Activated naive CD8-positive, alpha-beta T cell (primary cell): ENCODE results near the gene OBSL1.

Source experiments
- H3K27ac Mint-ChIP-seq: one replicate; pipeline ENCODE4 v1.8.0; 2021; ENCODE audit warnings: mixed read lengths
- H3K27me3 Mint-ChIP-seq: one replicate; pipeline ENCODE4 v1.8.0; 2021; ENCODE audit warnings: mixed read lengths
- H3K36me3 Mint-ChIP-seq: one replicate; pipeline ENCODE4 v1.8.0; 2021; ENCODE audit warnings: mixed read lengths
- H3K4me1 Mint-ChIP-seq: one replicate; pipeline ENCODE4 v1.8.0; 2021; ENCODE audit warnings: low read depth, mixed read lengths
- H3K4me3 Mint-ChIP-seq: one replicate; pipeline ENCODE4 v1.8.0; 2021; ENCODE audit warnings: mild to moderate bottlenecking, mixed read lengths
- H3K9me3 Mint-ChIP-seq: one replicate; pipeline ENCODE4 v1.8.0; 2021; ENCODE audit warnings: low read depth, mixed read lengths

Gene OBSL1

DNA sequence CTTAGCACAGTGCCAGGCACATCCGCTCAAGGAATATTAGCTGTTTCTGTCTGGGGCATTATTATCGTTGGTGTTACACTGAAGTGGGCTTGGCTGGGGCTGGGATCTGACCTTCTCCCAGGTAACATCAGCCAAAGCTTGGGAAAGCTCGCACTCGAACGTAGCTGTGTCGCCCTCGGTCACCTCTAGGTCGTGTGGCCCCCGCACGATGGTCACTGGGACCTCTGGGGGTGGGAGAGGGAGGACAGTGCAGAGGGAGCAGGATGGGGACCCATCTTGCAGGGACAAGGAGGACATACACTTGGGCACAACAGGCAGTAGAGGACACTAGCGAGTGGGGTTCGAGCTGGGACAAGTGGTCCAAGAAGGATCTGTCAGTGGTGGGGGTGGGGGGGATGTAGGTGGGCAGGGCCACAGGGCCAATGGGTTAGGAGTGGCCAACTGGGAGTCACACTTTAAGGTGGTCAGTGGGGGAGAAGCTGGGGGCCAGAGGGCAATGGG is 17.8 kb downstream of the OBSL1 start:
- H3K4me3 Mint-ChIP-seq: peak overlapping the region; percentile 69
- H3K4me1 Mint-ChIP-seq: peaks cover 6% of the 10 kb centered on the region
- no peak overlapping the region for H3K27ac Mint-ChIP-seq
- peaks cover 22% of the 10 kb centered on the region for H3K27me3 Mint-ChIP-seq
- no peaks in the 10 kb centered on the region for H3K36me3 Mint-ChIP-seq
- H3K9me3 Mint-ChIP-seq: no peaks in the 10 kb centered on the region

DNA sequence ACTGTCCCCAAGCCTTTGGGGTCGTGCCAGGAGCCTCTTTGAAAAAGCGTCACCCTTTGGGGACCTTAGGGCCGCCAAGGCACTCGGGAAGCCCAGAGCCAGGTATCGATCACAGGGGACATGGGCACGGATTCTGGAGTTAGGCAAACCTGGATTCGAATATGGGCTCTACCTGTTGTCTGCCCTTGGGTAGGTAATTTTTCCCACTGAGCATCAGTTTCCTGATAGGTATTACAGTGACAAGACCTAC is 18.2 kb downstream of the OBSL1 start:
- Mint-ChIP-seq H3K4me3 (peak overlapping the region; percentile 69), H3K27ac (no peak overlapping the region), H3K27me3 (peaks cover 26% of the 10 kb centered on the region), H3K4me1 (peaks cover 6% of the 10 kb centered on the region), H3K36me3 (no peaks in the 10 kb centered on the region), H3K9me3 (no peaks in the 10 kb centered on the region)

DNA sequence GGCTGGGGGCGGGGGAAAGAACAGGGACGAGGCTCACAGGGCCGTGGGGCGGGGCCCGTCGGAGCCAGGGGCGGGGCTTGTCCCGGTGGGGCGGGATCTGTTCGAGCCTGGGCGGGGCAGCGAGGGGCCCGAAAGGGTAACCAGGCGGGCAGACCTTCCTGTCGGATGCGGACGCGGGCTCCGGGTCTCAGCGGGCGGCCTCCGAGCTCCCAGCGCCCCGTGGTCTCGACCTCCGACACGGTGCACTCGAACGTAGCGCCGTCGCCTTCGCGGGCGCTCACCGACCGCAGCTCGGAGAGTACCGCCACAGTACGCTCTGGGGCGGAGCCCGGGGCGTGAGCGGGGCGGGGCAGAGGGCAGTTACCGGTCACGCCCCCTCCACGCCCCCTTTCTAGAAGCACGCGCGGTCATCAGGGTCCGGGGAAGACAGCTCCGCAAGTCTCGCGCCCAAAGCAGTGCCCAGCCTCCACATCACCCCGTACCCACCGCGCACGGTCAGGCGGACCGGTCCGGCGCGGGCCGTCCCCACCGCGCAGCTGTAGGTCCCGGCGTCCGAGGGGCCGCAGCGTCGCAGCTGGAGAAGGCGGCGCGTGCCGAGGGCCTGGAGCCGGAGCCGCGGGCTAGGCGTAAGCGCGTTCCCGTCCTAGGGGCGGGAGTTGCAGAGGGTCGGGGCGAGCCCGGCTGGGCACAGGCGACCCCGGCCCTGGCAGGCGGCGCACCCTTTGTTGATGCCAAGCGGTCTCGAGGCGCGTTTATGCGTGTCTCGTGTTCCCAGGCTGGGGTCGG is 18.8 kb downstream of the OBSL1 start:
- Mint-ChIP-seq H3K4me3 (peak overlapping the region; percentile 73), H3K27me3 (peaks cover 26% of the 10 kb centered on the region), H3K27ac (no peak overlapping the region), H3K36me3 (no peaks in the 10 kb centered on the region), H3K9me3 (no peaks in the 10 kb centered on the region), H3K4me1 (peaks cover 6% of the 10 kb centered on the region)

DNA sequence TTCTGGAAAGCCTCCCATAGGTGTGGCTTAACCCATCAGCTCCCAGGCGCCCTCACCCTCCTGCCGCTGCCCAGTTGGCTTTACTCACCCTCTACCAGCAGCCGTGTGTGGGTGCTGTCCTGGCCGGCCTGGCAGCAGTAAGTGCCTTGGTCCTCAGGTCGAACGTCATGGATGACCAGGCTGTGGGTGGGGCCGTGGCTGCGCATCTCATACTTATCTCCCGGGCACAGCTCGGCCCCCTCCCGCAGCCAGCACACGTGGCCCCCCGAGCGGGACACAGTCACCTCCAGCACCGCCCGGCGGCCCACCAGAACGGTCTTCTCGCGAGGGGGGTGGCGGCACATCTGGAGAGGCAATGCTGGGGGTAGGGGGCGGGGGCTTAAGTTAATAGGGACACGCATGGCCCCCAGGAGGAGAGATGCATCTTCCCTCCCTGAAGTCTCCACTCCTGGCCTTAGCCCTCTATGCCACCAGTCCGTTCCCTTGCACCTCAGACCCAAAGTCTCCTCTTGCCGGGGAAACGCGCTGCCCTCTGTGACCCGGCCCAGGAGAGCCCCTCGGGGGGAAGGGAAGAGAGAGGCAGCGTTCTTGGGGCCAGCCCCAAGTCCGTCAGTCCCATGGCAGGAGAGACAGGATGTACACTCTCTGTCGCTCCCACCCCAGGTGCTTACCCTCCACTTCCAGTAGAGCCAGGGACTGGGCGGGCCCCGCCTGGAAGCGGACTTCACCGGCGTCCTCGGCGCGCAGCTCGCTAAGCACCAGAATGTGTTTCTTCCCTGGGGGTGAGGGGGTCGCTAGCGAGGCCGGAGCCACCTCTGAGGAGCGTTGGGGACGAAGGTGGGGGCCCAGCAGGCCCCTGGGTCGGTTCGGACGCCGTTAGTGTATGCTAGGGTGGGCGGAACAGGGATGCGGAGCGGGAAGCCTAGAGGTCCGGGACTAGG is 19.6 kb downstream of the OBSL1 start:
- peaks cover 6% of the 10 kb centered on the region for H3K4me1 Mint-ChIP-seq
- H3K36me3 Mint-ChIP-seq: no peaks in the 10 kb centered on the region
- H3K27ac Mint-ChIP-seq: no peak overlapping the region
- H3K27me3 Mint-ChIP-seq: peaks cover 30% of the 10 kb centered on the region
- H3K4me3 Mint-ChIP-seq: peak overlapping the region; percentile 73
- no peaks in the 10 kb centered on the region for H3K9me3 Mint-ChIP-seq

DNA sequence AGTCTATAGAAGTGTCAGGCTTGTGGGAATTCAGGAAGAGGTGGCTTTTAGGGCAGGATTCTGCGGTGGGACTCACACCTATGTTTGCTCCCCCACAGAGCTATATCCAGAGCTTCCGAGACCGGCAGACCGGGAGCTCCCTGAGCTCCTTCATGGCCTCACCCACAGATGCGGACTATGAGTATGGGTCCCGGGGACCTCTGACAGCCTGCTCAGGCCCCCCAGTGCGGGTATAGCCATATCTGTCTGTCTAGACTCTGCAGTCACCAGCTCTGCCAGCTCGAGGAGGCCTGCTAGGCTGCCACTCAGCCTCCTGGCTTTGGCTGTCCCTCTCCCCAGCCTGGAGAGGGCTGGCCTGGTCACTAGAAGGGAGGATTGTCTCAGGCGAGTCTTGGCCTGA is 21.7 kb downstream of the OBSL1 start:
- no peak overlapping the region for H3K27ac Mint-ChIP-seq
- no peak overlapping the region for H3K4me3 Mint-ChIP-seq
- no peaks in the 10 kb centered on the region for H3K9me3 Mint-ChIP-seq
- no peaks in the 10 kb centered on the region for H3K36me3 Mint-ChIP-seq
- H3K4me1 Mint-ChIP-seq: peaks cover 9% of the 10 kb centered on the region
- H3K27me3 Mint-ChIP-seq: peaks cover 27% of the 10 kb centered on the region

DNA sequence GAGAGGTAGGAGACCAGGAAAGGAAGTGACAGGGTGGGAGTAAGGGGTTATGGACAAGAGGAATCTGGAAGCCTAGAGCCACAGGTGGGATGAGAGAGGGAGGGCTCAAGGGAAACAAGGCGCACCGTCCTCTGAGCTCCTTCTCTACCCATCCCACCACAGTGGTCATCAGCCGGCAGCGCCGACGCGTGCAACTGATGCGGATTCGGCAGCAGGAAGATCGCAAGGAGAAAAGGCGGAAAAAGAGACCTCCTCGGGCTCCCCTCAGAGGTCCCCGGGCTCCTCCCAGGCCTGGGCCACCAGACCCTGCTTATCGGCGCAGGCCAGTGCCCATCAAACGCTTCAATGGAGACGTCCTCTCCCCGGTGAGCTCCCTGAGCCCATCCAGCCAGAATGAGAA is 22.3 kb downstream of the OBSL1 start:
- peaks cover 23% of the 10 kb centered on the region for H3K27me3 Mint-ChIP-seq
- no peaks in the 10 kb centered on the region for H3K36me3 Mint-ChIP-seq
- no peak overlapping the region for H3K27ac Mint-ChIP-seq
- H3K4me1 Mint-ChIP-seq: peaks cover 14% of the 10 kb centered on the region
- H3K9me3 Mint-ChIP-seq: no peaks in the 10 kb centered on the region
- H3K4me3 Mint-ChIP-seq: no peak overlapping the region

DNA sequence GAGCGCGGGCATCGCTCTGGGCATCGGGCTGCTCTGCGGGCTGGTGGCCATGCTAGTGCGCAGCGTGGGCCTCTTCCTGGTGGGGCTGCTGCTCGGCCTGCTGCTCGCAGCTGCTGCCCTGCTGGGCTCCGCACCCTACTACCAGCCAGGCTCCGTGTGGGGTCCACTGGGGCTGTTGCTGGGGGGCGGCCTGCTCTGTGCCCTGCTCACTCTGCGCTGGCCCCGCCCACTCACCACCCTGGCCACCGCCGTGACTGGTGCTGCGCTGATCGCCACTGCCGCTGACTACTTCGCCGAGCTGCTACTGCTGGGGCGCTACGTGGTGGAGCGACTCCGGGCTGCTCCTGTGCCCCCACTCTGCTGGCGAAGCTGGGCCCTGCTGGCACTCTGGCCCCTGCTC is 23.7 kb downstream of the OBSL1 start:
- no peak overlapping the region for H3K4me3 Mint-ChIP-seq
- peaks cover 18% of the 10 kb centered on the region for H3K27me3 Mint-ChIP-seq

DNA sequence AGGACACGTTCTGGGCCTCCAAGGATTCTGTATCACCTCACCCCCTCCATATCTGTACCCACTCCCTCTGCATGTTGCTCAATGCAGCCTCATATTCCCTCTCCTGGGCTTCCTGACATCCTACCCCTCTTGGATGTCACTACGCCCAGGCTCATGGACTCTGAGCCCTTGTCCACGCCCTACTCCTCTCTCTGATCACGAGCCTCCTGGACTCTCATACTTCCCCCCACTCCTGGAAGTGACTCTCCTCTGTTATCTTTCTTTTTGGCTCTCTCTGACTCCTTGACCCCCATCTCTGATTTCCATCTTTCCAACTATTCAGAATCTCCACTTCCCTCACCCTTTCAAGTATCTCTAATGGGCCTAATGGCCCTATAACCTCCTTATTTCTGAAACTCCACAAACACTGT is 25.4 kb downstream of the OBSL1 start:
- Mint-ChIP-seq H3K4me1 (peaks cover 19% of the 10 kb centered on the region), H3K9me3 (no peaks in the 10 kb centered on the region), H3K27me3 (peaks cover 14% of the 10 kb centered on the region), H3K27ac (no peak overlapping the region), H3K36me3 (peaks cover 2% of the 10 kb centered on the region), H3K4me3 (peak overlapping the region; percentile 46)

More for the DNA sequence above, 23.7 kb downstream of the OBSL1 start:
- H3K4me1 Mint-ChIP-seq: peaks cover 13% of the 10 kb centered on the region
- no peaks in the 10 kb centered on the region for H3K9me3 Mint-ChIP-seq
- H3K27ac Mint-ChIP-seq: no peak overlapping the region
- no peaks in the 10 kb centered on the region for H3K36me3 Mint-ChIP-seq

DNA sequence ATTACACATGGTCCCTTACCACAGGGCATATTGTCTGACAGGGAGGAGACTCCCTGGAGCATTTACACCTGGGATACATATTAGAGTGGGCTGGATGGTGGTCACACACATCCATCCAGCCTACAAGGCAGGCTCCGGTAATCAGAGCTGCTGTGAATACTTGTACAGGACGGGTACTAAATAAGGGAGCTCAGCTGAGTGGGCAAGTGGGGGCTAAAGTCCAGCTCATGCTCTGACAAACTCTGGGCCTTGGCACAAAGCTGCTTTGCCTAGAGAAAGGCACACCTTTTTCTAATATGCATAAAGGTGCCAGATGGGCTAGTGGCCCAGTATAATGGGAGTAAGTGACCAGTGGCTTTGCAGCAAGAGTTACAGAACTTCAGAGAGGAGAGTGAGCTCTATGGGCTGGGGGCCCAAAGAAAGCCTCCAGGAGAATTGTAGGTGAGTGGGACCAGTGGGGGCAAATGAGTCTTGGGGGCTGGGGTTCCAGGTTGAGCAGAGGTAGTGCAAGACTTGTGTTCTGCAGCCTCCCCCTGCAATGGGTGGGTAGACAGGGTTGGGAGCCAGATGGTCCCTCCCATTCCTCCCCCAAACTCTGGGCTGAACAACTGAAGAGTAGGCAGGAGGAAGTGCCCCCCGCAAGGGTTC is 25.9 kb downstream of the OBSL1 start:
- H3K4me1 Mint-ChIP-seq: peaks cover 18% of the 10 kb centered on the region
- H3K9me3 Mint-ChIP-seq: no peaks in the 10 kb centered on the region
- H3K36me3 Mint-ChIP-seq: peaks cover 2% of the 10 kb centered on the region
- H3K4me3 Mint-ChIP-seq: peak overlapping the region; percentile 89
- H3K27ac Mint-ChIP-seq: no peak overlapping the region
- peaks cover 13% of the 10 kb centered on the region for H3K27me3 Mint-ChIP-seq

DNA sequence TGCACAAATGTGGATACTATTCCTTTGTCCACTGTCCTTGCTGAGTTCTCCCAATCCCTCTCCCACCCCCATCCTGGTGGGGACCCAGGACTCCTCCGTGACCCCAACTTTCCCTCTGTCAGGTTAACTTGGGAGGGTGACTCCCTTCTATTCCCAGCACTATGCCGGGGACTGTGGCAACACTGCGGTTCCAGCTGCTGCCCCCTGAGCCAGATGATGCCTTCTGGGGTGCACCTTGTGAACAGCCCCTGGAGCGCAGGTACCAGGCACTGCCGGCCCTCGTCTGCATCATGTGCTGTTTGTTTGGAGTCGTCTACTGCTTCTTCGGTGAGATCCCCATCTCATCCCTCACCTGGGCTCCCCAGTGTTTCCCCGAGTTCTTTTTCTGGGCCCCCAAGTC is 26.8 kb downstream of the OBSL1 start:
- H3K9me3 Mint-ChIP-seq: no peaks in the 10 kb centered on the region
- peak overlapping the region; percentile 89 for H3K4me3 Mint-ChIP-seq
- H3K36me3 Mint-ChIP-seq: peaks cover 2% of the 10 kb centered on the region
- peak overlapping the region; percentile 79 for H3K27ac Mint-ChIP-seq
- H3K4me1 Mint-ChIP-seq: peaks cover 18% of the 10 kb centered on the region
- H3K27me3 Mint-ChIP-seq: peaks cover 13% of the 10 kb centered on the region

DNA sequence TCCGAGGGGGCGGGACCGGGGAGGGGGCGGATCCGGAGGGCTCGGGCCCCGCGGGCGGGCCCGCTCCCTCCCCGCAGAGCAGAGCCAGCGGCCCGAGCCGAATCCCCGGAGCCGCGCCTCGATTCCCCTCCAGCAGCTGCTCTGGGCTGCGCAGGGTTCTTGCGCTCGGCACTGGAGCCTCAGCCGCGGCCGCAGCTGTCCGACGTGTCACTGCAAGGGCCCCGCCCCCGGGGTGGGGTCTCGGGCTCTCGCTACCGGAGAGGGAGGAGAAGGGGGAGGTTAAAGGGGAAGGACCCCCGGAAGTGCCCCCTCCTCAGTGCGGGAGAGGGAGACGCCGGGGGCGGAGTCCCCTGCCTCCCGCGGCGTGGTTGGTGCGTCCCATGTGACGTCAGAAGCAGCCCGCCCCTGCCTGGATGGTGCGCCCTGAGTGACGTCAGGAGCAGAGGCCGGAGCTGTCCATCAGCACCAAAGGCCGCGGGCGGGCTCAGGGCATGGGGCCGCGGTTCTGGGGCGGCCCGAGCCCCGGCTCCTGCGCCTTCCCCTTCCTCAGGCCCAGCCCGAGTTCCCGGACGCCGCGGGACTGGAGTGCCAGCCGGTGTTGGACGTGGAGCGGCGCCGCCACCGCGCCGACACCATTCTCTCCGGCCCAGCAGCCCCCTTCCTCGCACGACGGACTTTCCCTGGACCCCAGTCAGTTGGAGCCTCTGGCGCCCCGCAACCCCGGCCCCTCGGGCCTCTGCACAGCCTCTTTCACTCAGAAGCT is 27.6 kb downstream of the OBSL1 start, which contains the start of the genes CHPF and TMEM198:
CHPF (minus strand) TSS at position 214 of the 763 bp plus-strand sequence. CDS start 271 bp downstream, outside the sequence.
TMEM198 (plus strand) TSS at position 433 of the 763 bp plus-strand sequence. CDS start 700 bp downstream, outside the sequence.
- H3K4me1 Mint-ChIP-seq: peaks cover 18% of the 10 kb centered on the region
- H3K9me3 Mint-ChIP-seq: no peaks in the 10 kb centered on the region
- H3K27ac Mint-ChIP-seq: peak within 1 kb of the TSS; percentile 79
- peak within 1 kb of the TSS; percentile 93 for H3K4me3 Mint-ChIP-seq
- H3K36me3 Mint-ChIP-seq: peaks cover 2% of the 10 kb centered on the region
- peaks cover 11% of the 10 kb centered on the region for H3K27me3 Mint-ChIP-seq

DNA sequence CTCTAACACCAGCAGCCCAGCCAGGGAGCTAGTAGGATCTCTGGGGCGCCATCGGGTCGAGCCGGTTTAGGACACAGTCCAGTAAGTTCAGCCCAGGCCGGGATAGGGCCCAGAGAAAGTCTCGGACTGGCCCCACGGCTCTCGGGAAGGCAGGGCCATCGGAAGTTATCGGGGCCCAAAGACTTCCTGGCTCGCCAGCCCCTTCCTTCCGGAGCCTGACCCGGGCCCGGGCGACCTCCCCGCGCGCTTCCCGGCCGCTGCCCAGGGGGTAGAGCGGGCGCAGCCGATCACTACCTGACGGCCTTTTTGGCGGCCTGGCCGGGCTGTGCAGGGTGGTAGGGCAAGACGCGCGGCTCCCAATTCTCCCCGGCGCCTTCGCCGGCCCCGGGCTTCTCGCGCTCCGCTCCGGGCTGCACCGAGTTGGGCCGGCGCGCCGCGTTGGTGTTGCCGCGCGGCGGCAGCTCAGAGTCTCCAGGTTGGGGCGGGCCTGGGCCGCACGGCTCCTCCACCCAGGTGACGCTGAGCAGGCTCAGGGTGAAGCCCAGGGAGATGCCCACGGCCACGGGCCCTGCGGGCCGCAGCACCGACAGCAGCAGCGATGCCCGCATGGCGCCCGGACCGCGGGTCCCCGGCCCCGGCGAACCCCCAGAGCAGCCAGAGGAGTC is 28.3 kb downstream of the OBSL1 start:
- Mint-ChIP-seq H3K4me3 (peak overlapping the region; percentile 93), H3K27me3 (peaks cover 7% of the 10 kb centered on the region), H3K36me3 (peaks cover 2% of the 10 kb centered on the region), H3K9me3 (no peaks in the 10 kb centered on the region), H3K27ac (peak overlapping the region; percentile 50), H3K4me1 (peaks cover 18% of the 10 kb centered on the region)

DNA sequence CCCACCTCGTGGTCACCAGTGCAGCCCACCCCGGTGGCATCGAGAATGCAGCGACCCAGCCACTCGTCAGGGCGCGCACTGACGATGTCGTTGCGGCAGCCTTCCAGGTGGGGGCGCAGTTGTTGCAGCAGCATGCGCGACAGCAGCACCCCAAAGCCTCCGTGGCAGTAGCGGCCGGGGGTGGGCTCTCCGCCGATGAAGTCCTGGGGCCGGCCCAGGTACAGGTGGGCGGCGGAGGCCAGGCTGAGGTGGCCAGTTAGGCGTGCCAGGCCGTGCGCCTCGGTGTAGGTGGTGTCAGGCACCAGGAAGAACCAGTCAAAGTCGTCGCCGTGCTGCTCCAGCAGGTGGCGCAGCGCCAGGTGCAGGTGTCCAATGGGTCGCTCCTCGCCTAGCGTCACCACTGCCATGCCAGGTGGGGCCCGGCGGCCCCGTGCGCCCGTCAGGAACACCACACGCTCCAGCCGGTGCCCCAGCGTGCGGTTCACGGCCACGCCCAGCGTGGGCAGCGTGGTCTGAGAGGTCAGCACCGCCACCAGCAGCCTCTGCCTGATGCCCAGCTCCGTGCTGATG is 29.6 kb downstream of the OBSL1 start:
- Mint-ChIP-seq H3K9me3 (no peaks in the 10 kb centered on the region), H3K27ac (no peak overlapping the region), H3K4me1 (peaks cover 18% of the 10 kb centered on the region), H3K27me3 (peaks cover 3% of the 10 kb centered on the region), H3K36me3 (peaks cover 2% of the 10 kb centered on the region), H3K4me3 (peak overlapping the region; percentile 93)
